HL-60 (cell line): ENCODE data around the gene P2RY13.

Experiments used
- DNase-seq, 2 experiments: peaks; one replicate each; pipeline ENCODE4 v3.0.0-alpha.2; 2010 to 2020; ENCODE audit warnings: low read depth in 1 of 2, low spot score in 1 of 2
- H3K27ac ChIP-seq: fragments of 250-450 bp; sonication (Bioruptor Pico); replicated peaks from 2 replicates; pipeline ENCODE4 v1.5.1; 2020; ENCODE audit warnings: mild to moderate bottlenecking, moderate library complexity
- H3K27me3 ChIP-seq: fragments of 250-450 bp; sonication (Bioruptor Pico); 2 replicates; pipeline ENCODE4 v1.5.1; 2021; ENCODE audit warnings: mild to moderate bottlenecking, moderate library complexity; ENCODE audit not compliant: insufficient read depth, poor library complexity, severe bottlenecking
- H3K4me3 ChIP-seq: replicated peaks from 2 replicates; pipeline ENCODE4 v1.5.1; 2011; ENCODE audit warnings: mild to moderate bottlenecking, control low read depth, low read length; ENCODE audit not compliant: insufficient read depth
- GABPA ChIP-seq: IDR thresholded peaks from 2 replicates; pipeline ENCODE4 v1.6.1; 2012; ENCODE audit warnings: low read depth
- POLR2AphosphoS5 ChIP-seq: IDR thresholded peaks from 2 replicates; pipeline ENCODE4 v1.6.1; 2012; ENCODE audit warnings: low read depth
- SPI1 ChIP-seq: IDR thresholded peaks from 2 replicates; pipeline ENCODE4 v1.6.1; 2012; ENCODE audit warnings: low read depth, mild to moderate bottlenecking, borderline replicate concordance
- TF ChIP-seq, protein P1 (sequence below): IDR thresholded peaks from one replicate; pipeline ENCODE4 v1.5.1; 2011; ENCODE audit warnings: low read length, control low read depth, inconsistent platforms; ENCODE audit not compliant: insufficient read depth
- TF ChIP-seq, protein P2 (sequence below): IDR thresholded peaks from 2 replicates; pipeline ENCODE4 v1.6.1; 2012; ENCODE audit warnings: low read depth; ENCODE audit not compliant: insufficient replicate concordance

The P2RY13 gene

DNA sequence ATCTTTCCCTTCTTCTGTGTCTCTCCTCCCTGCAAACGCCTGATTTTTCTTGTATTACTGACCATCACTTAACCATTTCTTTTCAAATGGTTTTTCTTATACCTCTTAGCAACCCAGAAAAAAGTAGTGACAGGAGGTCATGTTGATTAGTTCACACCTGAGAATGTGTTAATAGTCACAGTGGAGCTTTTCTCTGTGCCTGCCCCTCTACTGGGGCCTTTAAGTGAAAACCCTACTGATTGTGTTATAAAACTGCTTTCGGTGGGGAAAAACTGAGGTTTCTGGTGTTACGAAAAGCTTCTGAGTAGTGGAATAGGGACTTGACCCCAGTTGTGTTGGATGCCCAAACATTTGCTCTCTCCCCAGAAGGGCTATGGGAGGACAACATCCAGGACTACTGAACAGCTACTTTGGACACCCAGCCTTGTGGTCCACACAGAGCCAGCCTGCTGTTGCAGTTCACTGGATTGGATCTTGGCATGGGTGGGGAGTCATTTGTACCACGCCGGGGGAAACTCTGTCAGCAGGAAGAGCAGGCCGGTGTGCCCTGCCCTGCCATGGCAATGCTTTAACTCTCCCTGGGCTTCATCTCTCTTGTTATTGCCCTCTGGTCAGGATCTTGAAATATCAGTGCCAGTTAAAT lies 23.1 kb downstream of the P2RY13 start:
- H3K4me3 ChIP-seq: no peak overlapping the region
- no peak overlapping the region for H3K27ac ChIP-seq
- H3K27me3 ChIP-seq: no peaks in the 10 kb centered on the region
- TF ChIP-seq POLR2AphosphoS5: no peak
- TF ChIP-seq, protein P1, sequence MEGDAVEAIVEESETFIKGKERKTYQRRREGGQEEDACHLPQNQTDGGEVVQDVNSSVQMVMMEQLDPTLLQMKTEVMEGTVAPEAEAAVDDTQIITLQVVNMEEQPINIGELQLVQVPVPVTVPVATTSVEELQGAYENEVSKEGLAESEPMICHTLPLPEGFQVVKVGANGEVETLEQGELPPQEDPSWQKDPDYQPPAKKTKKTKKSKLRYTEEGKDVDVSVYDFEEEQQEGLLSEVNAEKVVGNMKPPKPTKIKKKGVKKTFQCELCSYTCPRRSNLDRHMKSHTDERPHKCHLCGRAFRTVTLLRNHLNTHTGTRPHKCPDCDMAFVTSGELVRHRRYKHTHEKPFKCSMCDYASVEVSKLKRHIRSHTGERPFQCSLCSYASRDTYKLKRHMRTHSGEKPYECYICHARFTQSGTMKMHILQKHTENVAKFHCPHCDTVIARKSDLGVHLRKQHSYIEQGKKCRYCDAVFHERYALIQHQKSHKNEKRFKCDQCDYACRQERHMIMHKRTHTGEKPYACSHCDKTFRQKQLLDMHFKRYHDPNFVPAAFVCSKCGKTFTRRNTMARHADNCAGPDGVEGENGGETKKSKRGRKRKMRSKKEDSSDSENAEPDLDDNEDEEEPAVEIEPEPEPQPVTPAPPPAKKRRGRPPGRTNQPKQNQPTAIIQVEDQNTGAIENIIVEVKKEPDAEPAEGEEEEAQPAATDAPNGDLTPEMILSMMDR: no peak
- TF ChIP-seq, protein P2, sequence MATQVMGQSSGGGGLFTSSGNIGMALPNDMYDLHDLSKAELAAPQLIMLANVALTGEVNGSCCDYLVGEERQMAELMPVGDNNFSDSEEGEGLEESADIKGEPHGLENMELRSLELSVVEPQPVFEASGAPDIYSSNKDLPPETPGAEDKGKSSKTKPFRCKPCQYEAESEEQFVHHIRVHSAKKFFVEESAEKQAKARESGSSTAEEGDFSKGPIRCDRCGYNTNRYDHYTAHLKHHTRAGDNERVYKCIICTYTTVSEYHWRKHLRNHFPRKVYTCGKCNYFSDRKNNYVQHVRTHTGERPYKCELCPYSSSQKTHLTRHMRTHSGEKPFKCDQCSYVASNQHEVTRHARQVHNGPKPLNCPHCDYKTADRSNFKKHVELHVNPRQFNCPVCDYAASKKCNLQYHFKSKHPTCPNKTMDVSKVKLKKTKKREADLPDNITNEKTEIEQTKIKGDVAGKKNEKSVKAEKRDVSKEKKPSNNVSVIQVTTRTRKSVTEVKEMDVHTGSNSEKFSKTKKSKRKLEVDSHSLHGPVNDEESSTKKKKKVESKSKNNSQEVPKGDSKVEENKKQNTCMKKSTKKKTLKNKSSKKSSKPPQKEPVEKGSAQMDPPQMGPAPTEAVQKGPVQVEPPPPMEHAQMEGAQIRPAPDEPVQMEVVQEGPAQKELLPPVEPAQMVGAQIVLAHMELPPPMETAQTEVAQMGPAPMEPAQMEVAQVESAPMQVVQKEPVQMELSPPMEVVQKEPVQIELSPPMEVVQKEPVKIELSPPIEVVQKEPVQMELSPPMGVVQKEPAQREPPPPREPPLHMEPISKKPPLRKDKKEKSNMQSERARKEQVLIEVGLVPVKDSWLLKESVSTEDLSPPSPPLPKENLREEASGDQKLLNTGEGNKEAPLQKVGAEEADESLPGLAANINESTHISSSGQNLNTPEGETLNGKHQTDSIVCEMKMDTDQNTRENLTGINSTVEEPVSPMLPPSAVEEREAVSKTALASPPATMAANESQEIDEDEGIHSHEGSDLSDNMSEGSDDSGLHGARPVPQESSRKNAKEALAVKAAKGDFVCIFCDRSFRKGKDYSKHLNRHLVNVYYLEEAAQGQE: no peak
- no peak for TF ChIP-seq SPI1
- DNase-seq: no peak

DNA sequence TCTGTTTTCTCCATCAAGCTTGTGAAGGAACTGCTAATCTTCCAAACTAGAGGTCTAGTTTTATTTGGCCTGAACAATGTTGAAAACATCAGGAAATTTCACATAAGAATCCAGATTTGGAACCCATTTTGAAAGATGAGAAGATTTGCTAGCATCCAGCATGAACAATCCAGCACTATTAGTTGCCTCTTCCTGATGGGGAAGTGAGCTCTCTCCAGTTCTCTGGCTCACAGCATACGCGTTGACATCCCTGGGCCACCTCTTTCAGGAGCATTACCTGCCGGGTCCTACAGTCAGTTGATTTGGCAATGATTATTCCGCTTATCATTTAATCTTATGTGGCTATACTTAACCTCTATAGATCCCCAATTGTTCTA lies 23.6 kb downstream of the P2RY13 start:
- no peak overlapping the region for H3K4me3 ChIP-seq
- no peak overlapping the region for H3K27ac ChIP-seq
- DNase-seq: no peak
- no peaks in the 10 kb centered on the region for H3K27me3 ChIP-seq
- no peak for TF ChIP-seq POLR2AphosphoS5

DNA sequence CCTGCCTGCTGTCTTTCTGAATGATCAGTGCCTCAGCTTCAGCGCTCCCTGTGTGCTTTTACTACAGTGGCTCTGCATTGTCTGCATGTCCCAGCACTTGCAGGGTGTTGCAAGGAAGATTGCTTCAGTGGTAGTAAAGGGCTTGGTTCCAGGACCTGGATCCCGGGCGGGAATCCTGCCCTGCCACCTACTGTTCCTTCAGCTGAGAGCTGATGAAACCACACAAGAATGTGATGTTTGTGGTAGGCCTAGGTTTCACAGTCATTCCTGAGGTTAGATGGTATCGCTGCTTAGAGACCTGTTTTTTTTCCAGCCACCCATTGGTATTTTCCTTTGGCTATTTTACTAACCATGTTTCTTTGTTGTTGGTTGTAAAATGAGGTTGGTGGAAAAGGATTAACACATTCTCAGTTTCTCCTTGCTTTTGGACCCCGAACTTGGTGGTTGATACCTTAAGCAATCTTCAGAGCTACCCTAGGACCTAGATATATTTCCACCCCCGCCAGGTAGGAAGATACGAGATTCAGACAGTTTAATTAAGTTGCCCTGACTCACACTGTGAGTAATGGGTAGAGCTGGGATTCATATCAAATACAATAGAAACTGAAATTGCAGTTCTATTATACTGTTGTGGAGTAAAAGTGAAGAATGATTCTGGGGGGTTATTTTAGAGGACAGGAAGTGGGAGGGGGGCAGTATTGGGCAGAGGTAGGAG lies 24.1 kb downstream of the P2RY13 start:
- TF ChIP-seq GABPA (no peak), POLR2AphosphoS5 (no peak), SPI1 (no peak)
- TF ChIP-seq, protein P1: no peak
- TF ChIP-seq, protein P2: no peak
- H3K27ac ChIP-seq: no peak overlapping the region
- no peak for DNase-seq
- H3K4me3 ChIP-seq: no peak overlapping the region
- no peaks in the 10 kb centered on the region for H3K27me3 ChIP-seq

DNA sequence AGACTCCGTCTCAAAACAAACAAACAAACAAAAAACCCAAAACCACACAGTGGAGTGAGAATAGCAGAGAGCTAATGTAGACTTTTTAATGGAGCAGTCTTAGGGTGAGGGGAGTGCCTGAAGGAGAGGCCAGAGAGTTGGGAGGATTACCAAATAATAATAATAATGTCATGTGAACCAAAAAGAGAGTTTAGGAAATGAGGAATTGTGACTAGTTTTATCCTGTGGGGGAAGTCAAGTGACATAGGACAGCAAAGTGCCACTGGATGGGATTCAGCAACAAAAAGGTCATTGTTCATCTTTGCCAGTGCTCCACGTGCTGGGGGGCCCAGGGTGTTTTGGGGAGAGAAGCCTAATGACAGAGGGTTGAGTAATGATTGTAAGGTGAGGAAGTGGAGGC lies 25.6 kb downstream of the P2RY13 start:
- TF ChIP-seq GABPA (no peak), POLR2AphosphoS5 (no peak), SPI1 (no peak)
- TF ChIP-seq, protein P1: no peak
- TF ChIP-seq, protein P2: no peak
- Histone ChIP-seq H3K27me3 (no peaks in the 10 kb centered on the region), H3K4me3 (no peak overlapping the region), H3K27ac (no peak overlapping the region)
- no peak for DNase-seq
